ENCODE data around the gene ZC3H18.

ZC3H18 gene

GRCh38 chr16:88639231-88640038 lies 69.2 kb downstream of the ZC3H18 start:
- no peak for DNase-seq (ENCODE audit: low read depth)

- DNase-seq (ENCODE audit: low read depth): no peak
These were observed 69.9 kb downstream of the ZC3H18 start for GRCh38 chr16:88640039-88640495.

- no peak for DNase-seq (ENCODE audit: low read depth)
These were observed 70.5 kb downstream of the ZC3H18 start for GRCh38 chr16:88640498-88641247.

- no peak for DNase-seq (ENCODE audit: low read depth)
These were observed 72.9 kb downstream of the ZC3H18 start for GRCh38 chr16:88642881-88643643.

GRCh38 chr16:88643644-88643932 lies 73.4 kb downstream of the ZC3H18 start:
- DNase-seq (ENCODE audit: low read depth): no peak

GRCh38 chr16:88645455-88645854 lies 75.3 kb downstream of the ZC3H18 start:
- no peak for DNase-seq (ENCODE audit: low read depth)

- no peak for DNase-seq (ENCODE audit: low read depth)
These were observed 75.7 kb downstream of the ZC3H18 start for GRCh38 chr16:88645941-88646340.

- DNase-seq (ENCODE audit: low read depth): no peak
These were observed 76.3 kb downstream of the ZC3H18 start for GRCh38 chr16:88646345-88647034.

- DNase-seq (ENCODE audit: low read depth): no peak
These were observed 77.2 kb downstream of the ZC3H18 start for GRCh38 chr16:88647178-88648070.

GRCh38 chr16:88649195-88649923 lies 79.2 kb downstream of the ZC3H18 start:
- DNase-seq (ENCODE audit: low read depth): no peak

GRCh38 chr16:88649924-88650748 lies 79.9 kb downstream of the ZC3H18 start:
- DNase-seq (ENCODE audit: low read depth): no peak

GRCh38 chr16:88650749-88651275 lies 80.6 kb downstream of the ZC3H18 start, which contains the start of gene CYBA:
TSS of gene CYBA (minus strand) at chr16:88651053. CDS start at chr16:88651013, 40 bp downstream.
- peak; percentile 74 for DNase-seq (ENCODE audit: low read depth)

- DNase-seq (ENCODE audit: low read depth): peak; percentile 50
These were observed 81.2 kb downstream of the ZC3H18 start for GRCh38 chr16:88651276-88651988.

- DNase-seq (ENCODE audit: low read depth): no peak
These were observed 82.0 kb downstream of the ZC3H18 start for GRCh38 chr16:88651989-88652761.

GRCh38 chr16:88652762-88653063 lies 82.5 kb downstream of the ZC3H18 start:
- DNase-seq (ENCODE audit: low read depth): no peak

GRCh38 chr16:88653101-88653500 lies 82.9 kb downstream of the ZC3H18 start:
- DNase-seq (ENCODE audit: low read depth): no peak

- no peak for DNase-seq (ENCODE audit: low read depth)
These were observed 83.6 kb downstream of the ZC3H18 start for GRCh38 chr16:88653596-88654362.
